Uterus (tissue), 2 donors: ENCODE data around the gene KCTD3.

Experiments
- POLR2A ChIP-seq, 2 donors: fragments of 450-650 bp; IDR thresholded peaks; one replicate each; pipeline ENCODE4 v1.6.1; 2016; ENCODE audit warnings: antibody characterized with exemption in 2 of 2, mild to moderate bottlenecking in 1 of 2, moderate library complexity in 1 of 2
- TF ChIP-seq, protein P1 (sequence below), 4 experiments: fragments of 200-600 bp in 2 of 4; fragments of 450-650 bp in 2 of 4; sonication (generic) in 2 of 4; IDR thresholded peaks; one replicate each; pipeline ENCODE4 v1.5.1; 2016 to 2019; ENCODE audit warnings: antibody characterized with exemption in 4 of 4, mild to moderate bottlenecking in 2 of 4, moderate library complexity in 1 of 4

GRCh38 chr1:215599418-215600074 lies 32.4 kb downstream of the KCTD3 start:
- TF ChIP-seq POLR2A (IDR thresholded peaks at IDR 0.05): no peak
- TF ChIP-seq, protein P1, sequence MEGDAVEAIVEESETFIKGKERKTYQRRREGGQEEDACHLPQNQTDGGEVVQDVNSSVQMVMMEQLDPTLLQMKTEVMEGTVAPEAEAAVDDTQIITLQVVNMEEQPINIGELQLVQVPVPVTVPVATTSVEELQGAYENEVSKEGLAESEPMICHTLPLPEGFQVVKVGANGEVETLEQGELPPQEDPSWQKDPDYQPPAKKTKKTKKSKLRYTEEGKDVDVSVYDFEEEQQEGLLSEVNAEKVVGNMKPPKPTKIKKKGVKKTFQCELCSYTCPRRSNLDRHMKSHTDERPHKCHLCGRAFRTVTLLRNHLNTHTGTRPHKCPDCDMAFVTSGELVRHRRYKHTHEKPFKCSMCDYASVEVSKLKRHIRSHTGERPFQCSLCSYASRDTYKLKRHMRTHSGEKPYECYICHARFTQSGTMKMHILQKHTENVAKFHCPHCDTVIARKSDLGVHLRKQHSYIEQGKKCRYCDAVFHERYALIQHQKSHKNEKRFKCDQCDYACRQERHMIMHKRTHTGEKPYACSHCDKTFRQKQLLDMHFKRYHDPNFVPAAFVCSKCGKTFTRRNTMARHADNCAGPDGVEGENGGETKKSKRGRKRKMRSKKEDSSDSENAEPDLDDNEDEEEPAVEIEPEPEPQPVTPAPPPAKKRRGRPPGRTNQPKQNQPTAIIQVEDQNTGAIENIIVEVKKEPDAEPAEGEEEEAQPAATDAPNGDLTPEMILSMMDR (IDR thresholded peaks at IDR 0.05): no peak
